Measurements from ENCODE around the gene BEST3.

DNA sequence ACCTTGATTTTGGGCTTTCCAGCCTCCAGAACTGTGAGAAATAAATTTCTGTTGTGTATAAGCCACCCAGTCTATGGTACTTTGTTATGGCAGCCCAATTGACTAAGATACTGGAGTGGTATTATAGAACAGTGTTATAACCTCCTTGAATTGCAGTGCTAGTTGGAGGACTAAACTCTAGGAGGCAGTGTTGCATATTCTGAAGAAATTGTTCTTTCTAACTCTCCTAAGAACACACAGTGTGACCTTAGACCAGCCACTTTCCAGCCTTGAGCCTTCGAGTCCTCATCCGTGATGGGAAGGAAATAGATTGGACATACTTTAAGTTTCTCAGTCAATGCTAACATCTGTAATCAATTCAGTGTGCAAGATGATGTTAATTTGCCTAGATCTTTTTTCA lies 66.0 kb downstream of the BEST3 start:
- TF ChIP-seq, protein P1, sequence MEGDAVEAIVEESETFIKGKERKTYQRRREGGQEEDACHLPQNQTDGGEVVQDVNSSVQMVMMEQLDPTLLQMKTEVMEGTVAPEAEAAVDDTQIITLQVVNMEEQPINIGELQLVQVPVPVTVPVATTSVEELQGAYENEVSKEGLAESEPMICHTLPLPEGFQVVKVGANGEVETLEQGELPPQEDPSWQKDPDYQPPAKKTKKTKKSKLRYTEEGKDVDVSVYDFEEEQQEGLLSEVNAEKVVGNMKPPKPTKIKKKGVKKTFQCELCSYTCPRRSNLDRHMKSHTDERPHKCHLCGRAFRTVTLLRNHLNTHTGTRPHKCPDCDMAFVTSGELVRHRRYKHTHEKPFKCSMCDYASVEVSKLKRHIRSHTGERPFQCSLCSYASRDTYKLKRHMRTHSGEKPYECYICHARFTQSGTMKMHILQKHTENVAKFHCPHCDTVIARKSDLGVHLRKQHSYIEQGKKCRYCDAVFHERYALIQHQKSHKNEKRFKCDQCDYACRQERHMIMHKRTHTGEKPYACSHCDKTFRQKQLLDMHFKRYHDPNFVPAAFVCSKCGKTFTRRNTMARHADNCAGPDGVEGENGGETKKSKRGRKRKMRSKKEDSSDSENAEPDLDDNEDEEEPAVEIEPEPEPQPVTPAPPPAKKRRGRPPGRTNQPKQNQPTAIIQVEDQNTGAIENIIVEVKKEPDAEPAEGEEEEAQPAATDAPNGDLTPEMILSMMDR (IDR thresholded peaks at IDR 0.05): no peak
- TF ChIP-seq EP300 (IDR thresholded peaks at IDR 0.05) (no peak), POLR2AphosphoS5 (IDR thresholded peaks at IDR 0.05) (no peak), POLR2A (IDR thresholded peaks at IDR 0.05) (no peak)
